Peyer's patch (tissue), 4 donors: ENCODE results near the gene AZI2. TPM values are rescaled to one million over a fixed set of nuclear protein-coding genes. Genes with fewer than 3 reads are reported as not detected.

Experiments
- DNase-seq, 3 donors: peaks; one replicate each; pipeline ENCODE4 v3.0.0-alpha.2; 2017 to 2019
- H3K27ac ChIP-seq, 4 donors: fragments of 200-600 bp; sonication (generic); one replicate each; pipeline ENCODE4 v1.5.1; 2016 to 2019
- H3K27me3 ChIP-seq, 2 donors: fragments of 200-600 bp; sonication (generic); one replicate each; pipeline ENCODE4 v1.5.1; 2019
- H3K36me3 ChIP-seq, 3 donors: fragments of 200-600 bp; sonication (generic); one replicate each; pipeline ENCODE4 v1.5.1; 2016 to 2019
- H3K4me1 ChIP-seq, 4 donors: fragments of 200-600 bp; sonication (generic); one replicate each; pipeline ENCODE4 v1.5.1; 2016 to 2019
- H3K4me3 ChIP-seq, 4 donors: fragments of 200-600 bp; sonication (generic); 1 replicate in 3 of 4; 2 replicates in 1 of 4; pipeline ENCODE4 v1.5.1; 2016 to 2019; ENCODE audit warnings: mild to moderate bottlenecking in 1 of 4
- H3K9me3 ChIP-seq, 4 donors: fragments of 200-600 bp; sonication (generic); one replicate each; pipeline ENCODE4 v1.5.1; 2016 to 2019; ENCODE audit warnings: mild to moderate bottlenecking in 1 of 4
- POLR2A ChIP-seq, 2 donors: fragments of 450-650 bp; IDR thresholded peaks; one replicate each; pipeline ENCODE4 v1.5.1; 2017; ENCODE audit warnings: antibody characterized with exemption in 2 of 2, mild to moderate bottlenecking in 2 of 2, moderate library complexity in 2 of 2
- total RNA-seq, 4 donors: library from RNA; depleted of rRNA; stranded (reverse); fragments of >200 nt; gene quantifications; one replicate each; pipeline ENCODE4 v1.1.0, GENCODE V29; 2016
- TF ChIP-seq, protein P1 (sequence below), 6 experiments: fragments of 450-650 bp in 4 of 6; fragments of 200-600 bp in 2 of 6; sonication (generic) in 1 of 6; IDR thresholded peaks; one replicate each; pipeline ENCODE4 v1.5.1; 2017 to 2019; ENCODE audit warnings: antibody characterized with exemption in 6 of 6, mild to moderate bottlenecking in 3 of 6, moderate library complexity in 1 of 6

AZI2 gene
- total RNA-seq, 4 donors from 2014 or later, result 37.8 to 139 (median 49.4) TPM

DNA sequence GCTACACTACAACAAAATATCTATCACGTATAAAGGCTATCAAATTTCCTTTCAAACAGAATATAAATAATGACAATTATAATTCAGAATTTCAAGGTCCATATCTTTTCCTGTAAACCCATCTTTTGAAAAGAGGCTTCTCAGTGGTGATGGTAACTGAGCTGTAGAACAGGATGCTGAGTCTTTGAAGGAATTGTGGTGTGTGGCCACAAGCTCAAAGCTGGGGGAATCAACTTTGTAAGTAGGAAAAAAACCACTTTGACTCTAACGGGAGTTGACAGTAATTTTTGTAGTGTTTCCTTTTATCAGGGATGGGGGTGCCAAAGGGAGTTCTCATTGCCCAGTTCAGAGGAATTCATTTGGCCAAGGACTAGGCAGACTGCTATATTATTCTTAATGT, 13.4 kb downstream of the AZI2 start:
- Histone ChIP-seq H3K36me3 (peaks cover 0 to 56% (median 0%) of the 10 kb centered on the region in 3 donors), H3K27ac (no peak overlapping the region), H3K4me1 (no peaks in the 10 kb centered on the region), H3K4me3 (no peak overlapping the region), H3K9me3 (no peaks in the 10 kb centered on the region), H3K27me3 (no peaks in the 10 kb centered on the region)
- no peak for DNase-seq
- TF ChIP-seq, protein P1, sequence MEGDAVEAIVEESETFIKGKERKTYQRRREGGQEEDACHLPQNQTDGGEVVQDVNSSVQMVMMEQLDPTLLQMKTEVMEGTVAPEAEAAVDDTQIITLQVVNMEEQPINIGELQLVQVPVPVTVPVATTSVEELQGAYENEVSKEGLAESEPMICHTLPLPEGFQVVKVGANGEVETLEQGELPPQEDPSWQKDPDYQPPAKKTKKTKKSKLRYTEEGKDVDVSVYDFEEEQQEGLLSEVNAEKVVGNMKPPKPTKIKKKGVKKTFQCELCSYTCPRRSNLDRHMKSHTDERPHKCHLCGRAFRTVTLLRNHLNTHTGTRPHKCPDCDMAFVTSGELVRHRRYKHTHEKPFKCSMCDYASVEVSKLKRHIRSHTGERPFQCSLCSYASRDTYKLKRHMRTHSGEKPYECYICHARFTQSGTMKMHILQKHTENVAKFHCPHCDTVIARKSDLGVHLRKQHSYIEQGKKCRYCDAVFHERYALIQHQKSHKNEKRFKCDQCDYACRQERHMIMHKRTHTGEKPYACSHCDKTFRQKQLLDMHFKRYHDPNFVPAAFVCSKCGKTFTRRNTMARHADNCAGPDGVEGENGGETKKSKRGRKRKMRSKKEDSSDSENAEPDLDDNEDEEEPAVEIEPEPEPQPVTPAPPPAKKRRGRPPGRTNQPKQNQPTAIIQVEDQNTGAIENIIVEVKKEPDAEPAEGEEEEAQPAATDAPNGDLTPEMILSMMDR (IDR thresholded peaks at IDR 0.05), result no peak

DNA sequence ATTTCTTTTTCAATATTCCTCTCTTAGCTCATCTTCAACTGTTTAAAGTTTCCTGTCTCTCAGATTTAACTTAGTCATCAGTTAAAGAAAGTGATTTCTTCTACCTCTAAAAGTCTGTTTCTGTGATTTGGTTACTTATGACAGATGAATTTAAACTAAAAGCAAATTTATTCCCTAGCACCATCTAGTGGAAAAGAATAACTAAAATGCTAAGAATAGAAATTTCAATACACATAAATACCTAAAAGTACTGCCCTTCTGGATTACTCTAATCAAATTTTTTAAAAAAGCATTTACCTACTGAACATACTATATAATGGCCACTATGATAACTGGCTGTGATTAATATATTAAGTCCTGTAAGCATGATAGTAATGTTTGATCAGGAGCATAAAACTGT, 14.1 kb downstream of the AZI2 start:
- no peaks in the 10 kb centered on the region for H3K27me3 ChIP-seq
- no peaks in the 10 kb centered on the region for H3K4me1 ChIP-seq
- H3K27ac ChIP-seq, result no peak overlapping the region
- TF ChIP-seq, protein P1 (IDR thresholded peaks at IDR 0.05), result no peak
- no peak for TF ChIP-seq POLR2A (IDR thresholded peaks at IDR 0.05)
- H3K36me3 ChIP-seq, result peaks cover 0 to 49% (median 0%) of the 10 kb centered on the region in 3 donors
- no peak overlapping the region for H3K4me3 ChIP-seq
- DNase-seq, result no peak
- no peaks in the 10 kb centered on the region for H3K9me3 ChIP-seq

DNA sequence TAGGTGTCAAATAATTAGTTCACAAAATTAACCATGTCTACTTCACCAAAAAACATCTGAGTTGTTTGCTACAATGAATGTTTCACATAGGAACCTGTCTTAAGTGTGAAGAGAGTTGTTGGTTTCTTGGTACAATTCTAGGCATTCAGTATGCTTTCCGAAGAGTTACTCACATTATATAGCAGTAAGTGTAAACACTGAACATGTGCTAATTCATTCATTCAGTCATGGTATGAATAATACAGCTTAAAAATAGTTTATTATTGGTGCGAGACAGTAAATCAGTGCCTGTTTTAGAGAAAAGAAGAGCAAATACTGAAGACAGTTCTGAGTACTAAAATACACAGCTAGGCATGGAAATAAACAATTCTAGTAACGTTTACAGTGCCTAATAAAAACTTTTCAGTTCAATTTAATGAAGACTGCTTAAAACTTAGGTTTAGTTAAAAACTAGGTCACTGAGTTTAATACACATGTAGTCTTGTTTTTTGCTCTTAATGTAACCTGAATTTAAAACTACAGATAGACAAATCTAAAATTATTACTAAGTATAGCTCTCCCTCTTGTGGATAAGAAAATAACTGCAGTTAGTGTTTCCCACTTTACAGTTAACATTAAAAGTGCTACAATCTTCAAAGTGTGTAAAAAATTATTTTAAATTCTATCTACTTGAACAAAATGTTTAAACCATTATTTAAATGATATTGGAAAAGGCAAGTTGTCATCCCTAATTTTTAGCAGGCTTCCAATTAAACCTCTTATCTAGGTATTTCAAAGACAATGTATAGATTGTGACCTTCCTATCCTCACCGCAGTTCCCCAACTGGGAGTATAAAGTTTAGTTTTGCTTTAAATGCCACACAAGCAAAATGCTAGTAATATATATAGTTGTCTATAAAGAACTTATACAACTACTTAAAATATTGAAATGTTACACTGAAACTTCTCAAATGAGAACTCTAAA, 20.2 kb downstream of the AZI2 start:
- peaks cover 0 to 36% (median 0%) of the 10 kb centered on the region in 3 donors for H3K36me3 ChIP-seq
- no peak for TF ChIP-seq POLR2A (IDR thresholded peaks at IDR 0.05)
- TF ChIP-seq, protein P1 (IDR thresholded peaks at IDR 0.05), result peak in 5 of 6 experiments; percentile 64 to 70 (median 69)
- no peaks in the 10 kb centered on the region for H3K4me1 ChIP-seq
- no peak overlapping the region for H3K27ac ChIP-seq
- H3K9me3 ChIP-seq, result no peaks in the 10 kb centered on the region
- H3K27me3 ChIP-seq, result no peaks in the 10 kb centered on the region
- H3K4me3 ChIP-seq, result no peak overlapping the region
- DNase-seq, result no peak

DNA sequence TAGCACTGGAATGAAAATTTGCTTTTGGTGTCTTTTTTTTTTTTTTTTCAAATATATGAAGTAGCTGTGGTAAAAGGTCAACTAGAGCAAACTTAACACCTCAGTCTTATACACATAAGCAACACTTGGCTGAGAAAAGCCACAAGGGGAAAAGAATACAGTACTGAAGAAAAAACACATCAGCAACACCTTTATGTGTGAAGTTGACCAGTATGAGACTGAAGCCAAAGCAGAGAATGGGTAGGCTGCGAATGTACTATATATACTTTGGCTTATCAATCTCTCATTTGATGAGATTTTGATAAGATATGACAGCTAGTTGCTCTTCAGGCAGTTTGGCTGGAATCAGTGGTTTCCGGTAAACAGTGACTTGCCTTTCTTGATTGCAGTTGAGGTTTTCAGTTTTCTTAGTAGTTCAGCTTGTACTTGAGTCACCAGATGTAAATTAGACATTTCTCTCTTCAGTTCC, 22.1 kb downstream of the AZI2 start:
- DNase-seq, result peak in 1 of 3 donors; percentile 51
- no peaks in the 10 kb centered on the region for H3K4me1 ChIP-seq
- no peak overlapping the region for H3K4me3 ChIP-seq
- H3K27ac ChIP-seq, result no peak overlapping the region
- no peaks in the 10 kb centered on the region for H3K27me3 ChIP-seq
- TF ChIP-seq, protein P1 (IDR thresholded peaks at IDR 0.05), result no peak
- no peak for TF ChIP-seq POLR2A (IDR thresholded peaks at IDR 0.05)
- H3K36me3 ChIP-seq, result peaks cover 0 to 34% (median 0%) of the 10 kb centered on the region in 3 donors
- H3K9me3 ChIP-seq, result no peaks in the 10 kb centered on the region

DNA sequence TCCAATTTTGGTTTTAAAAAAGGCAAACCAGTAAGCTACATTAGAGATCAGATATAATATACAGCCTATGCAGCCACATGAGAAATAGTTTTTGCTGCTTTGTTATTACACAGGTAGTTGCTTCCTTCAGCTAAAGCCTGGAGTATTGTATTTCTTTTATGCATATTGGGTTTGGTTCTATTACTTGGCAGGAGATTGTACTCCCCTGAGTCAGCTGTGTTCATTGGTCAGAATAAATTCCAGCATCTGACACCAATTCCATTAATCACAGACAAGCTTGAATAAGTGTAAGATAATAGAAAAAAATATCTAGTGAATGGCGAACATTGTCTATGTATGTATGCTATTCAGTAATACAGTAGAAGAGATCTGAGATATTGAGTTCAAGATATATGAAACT, 26.2 kb downstream of the AZI2 start:
- no peak overlapping the region for H3K4me3 ChIP-seq
- H3K4me1 ChIP-seq, result no peaks in the 10 kb centered on the region
- peaks cover 0 to 44% (median 0%) of the 10 kb centered on the region in 3 donors for H3K36me3 ChIP-seq
- H3K27me3 ChIP-seq, result no peaks in the 10 kb centered on the region
- DNase-seq, result no peak
- no peak for TF ChIP-seq POLR2A (IDR thresholded peaks at IDR 0.05)
- TF ChIP-seq, protein P1 (IDR thresholded peaks at IDR 0.05), result no peak
- H3K27ac ChIP-seq, result no peak overlapping the region
- H3K9me3 ChIP-seq, result no peaks in the 10 kb centered on the region
